NOMO-1 (cell line): ENCODE results near the gene RSPO3.

Source experiments
- DNase-seq, 2 experiments: peaks; one replicate each; lab custom pipeline; 2025; ENCODE audit not compliant: unreplicated experiment in 2 of 2; lab: John Stamatoyannopoulos, UW

RSPO3 gene

GRCh38 chr6:127148511-127148910 lies 30.0 kb downstream of the RSPO3 start:
- no peak for DNase-seq

GRCh38 chr6:127154509-127154908 lies 36.0 kb downstream of the RSPO3 start:
- no peak for DNase-seq

- no peak for DNase-seq
Observed at GRCh38 chr6:127160484-127160883, 42.0 kb downstream of the RSPO3 start.

GRCh38 chr6:127162836-127163235 lies 44.4 kb downstream of the RSPO3 start:
- DNase-seq: no peak

GRCh38 chr6:127164036-127164435 lies 45.6 kb downstream of the RSPO3 start:
- no peak for DNase-seq

- no peak for DNase-seq
Observed at GRCh38 chr6:127164565-127164964, 46.1 kb downstream of the RSPO3 start.

- DNase-seq: no peak
Observed at GRCh38 chr6:127173156-127173940, 54.9 kb downstream of the RSPO3 start.

- DNase-seq: no peak
Observed at GRCh38 chr6:127176146-127176545, 57.7 kb downstream of the RSPO3 start.

- no peak for DNase-seq
Observed at GRCh38 chr6:127177030-127177922, 58.8 kb downstream of the RSPO3 start.

GRCh38 chr6:127177923-127178231 lies 59.4 kb downstream of the RSPO3 start:
- no peak for DNase-seq

GRCh38 chr6:127178746-127179145 lies 60.3 kb downstream of the RSPO3 start:
- DNase-seq: no peak

GRCh38 chr6:127180426-127180825 lies 62.0 kb downstream of the RSPO3 start:
- DNase-seq: no peak

GRCh38 chr6:127182501-127182900 lies 64.0 kb downstream of the RSPO3 start:
- no peak for DNase-seq

GRCh38 chr6:127185437-127185995 lies 67.0 kb downstream of the RSPO3 start:
- no peak for DNase-seq

- DNase-seq: peak; percentile 46 to 47
Observed at GRCh38 chr6:127186889-127187288, 68.4 kb downstream of the RSPO3 start.

GRCh38 chr6:127188744-127189143 lies 70.3 kb downstream of the RSPO3 start:
- no peak for DNase-seq

- DNase-seq: peak in 1 of 2 experiments; percentile 44
Observed at GRCh38 chr6:127190552-127190951, 72.1 kb downstream of the RSPO3 start.

GRCh38 chr6:127191716-127192115 lies 73.2 kb downstream of the RSPO3 start:
- DNase-seq: no peak

GRCh38 chr6:127192911-127193541 lies 74.6 kb downstream of the RSPO3 start:
- peak; percentile 72 to 86 for DNase-seq

GRCh38 chr6:127195833-127196232 lies 77.4 kb downstream of the RSPO3 start:
- DNase-seq: no peak

- DNase-seq: peak; percentile 50 to 94
Observed at GRCh38 chr6:127198549-127198948, 80.1 kb downstream of the RSPO3 start.
